GM23338 (cell line): ENCODE results near the gene SUN2.

ENCODE experiments used
- CREB1 ChIP-seq: fragments of 250-450 bp; sonication (Bioruptor Pico); IDR thresholded peaks from 2 replicates; pipeline ENCODE4 v1.5.0; 2020; ENCODE audit warnings: low read depth, mild to moderate bottlenecking, moderate library complexity
- CTCF ChIP-seq, 2 experiments: fragments of 200-600 bp in 1 of 2; sonication (generic) in 1 of 2; conservative IDR thresholded peaks; 2 replicates each; pipeline versions ENCODE4 v1.5.1 to v1.6.1; 2016 to 2017; ENCODE audit warnings: antibody characterized with exemption in 2 of 2, low read depth in 2 of 2, mild to moderate bottlenecking in 2 of 2, moderate library complexity in 1 of 2
- EZH2 ChIP-seq: fragments of 200-600 bp; sonication (generic); IDR thresholded peaks from one replicate; pipeline ENCODE4 v1.8.0; 2017; ENCODE audit warnings: antibody characterized with exemption, mild to moderate bottlenecking, low read depth; ENCODE audit not compliant: unreplicated experiment
- EZH2phosphoT487 ChIP-seq: fragments of 200-600 bp; sonication (generic); IDR thresholded peaks from one replicate; pipeline ENCODE4 v1.8.1; 2018; ENCODE audit warnings: antibody characterized with exemption; ENCODE audit not compliant: unreplicated experiment
- POLR2AphosphoS5 ChIP-seq: IDR thresholded peaks from 2 replicates; pipeline ENCODE4 v1.6.1; 2016; ENCODE audit warnings: antibody characterized with exemption, low read depth
- REST ChIP-seq: IDR thresholded peaks from one replicate; pipeline ENCODE4 v1.6.1; 2018; ENCODE audit warnings: antibody characterized with exemption; ENCODE audit not compliant: unreplicated experiment
- ZNF331 ChIP-seq: fragments of 250-450 bp; sonication (Bioruptor Pico); IDR thresholded peaks from 2 replicates; pipeline ENCODE4 v1.5.0; 2020; ENCODE audit warnings: low read depth, mild to moderate bottlenecking, moderate library complexity

- TF ChIP-seq CTCF (conservative IDR thresholded peaks at IDR 0.05; ENCODE audit: low read depth in 2 of 2) (no peak), EZH2 (no peak), EZH2phosphoT487 (no peak), CREB1 (CRISPR knock-in tag) (no peak), POLR2AphosphoS5 (no peak), REST (no peak), ZNF331 (CRISPR knock-in tag) (no peak)
Observed at GRCh38 chr22:38795569-38795968, 39.8 kb upstream of the SUN2 start.
